HCT116 (cell line): ENCODE results near the gene PRKD2. TPM values are rescaled to one million over a fixed set of nuclear protein-coding genes. Genes with fewer than 3 reads are reported as not detected.

Experiments
- ATAC-seq: fragments of 200-7000 bp; cut with Tn5 transposase; 2 replicates; pipeline ENCODE4 v1.9.1; 2020; ENCODE audit warnings: mild to moderate bottlenecking, moderate library complexity
- BruUV-seq: library from RNA; stranded (reverse); fragments of 400-500 nt; replicated peaks from 2 replicates; lab custom pipeline; 2021; lab: Mats Ljungman, UMichigan
- CTCF ChIA-PET: fragments of 300-600 bp; sonication (Branson Sonifier 250); formaldehyde crosslinking; loops from one replicate; lab custom pipeline; 2021; ENCODE audit warnings: antibody characterized with exemption; lab: Charles Lee
- POLR2A ChIA-PET: fragments of 300-600, 350-600 bp; sonication (Branson Sonifier 250); formaldehyde crosslinking; loops from one replicate; lab custom pipeline; 2021; ENCODE audit warnings: antibody characterized with exemption; lab: Charles Lee
- RAD21 ChIA-PET, 2 experiments: fragments of 300-600 bp; sonication (Branson Sonifier 250); formaldehyde crosslinking; loops; one replicate each; lab custom pipeline; 2023; ENCODE audit warnings: low total read pairs in 2 of 2; ENCODE audit not compliant: uncharacterized antibody in 2 of 2, unreplicated experiment in 2 of 2, low non-redundant PET in 1 of 2; lab: Charles Lee
- DNase-seq: peaks from one replicate; pipeline ENCODE4 v3.0.0-alpha.2; 2010; ENCODE audit warnings: low read depth, low spot score
- H2AFZ ChIP-seq: fragments of 200-600 bp; shearing (Covaris generic), sonication (generic); 2 replicates; pipeline ENCODE4 v1.6.1; 2017; ENCODE audit warnings: low read depth, mixed run types, mixed read lengths, antibody characterized with exemption, low read length; ENCODE audit not compliant: poor library complexity, severe bottlenecking
- H3K27ac ChIP-seq: 2 replicates; pipeline ENCODE4 v1.5.1; 2012; ENCODE audit warnings: low read depth, low read length
- H3K27me3 ChIP-seq: fragments of 200-600 bp; sonication (generic); 2 replicates; pipeline ENCODE4 v1.6.1; 2016; ENCODE audit warnings: mixed run types, low read length, mixed read lengths; ENCODE audit not compliant: insufficient read depth
- H3K36me3 ChIP-seq, 2 experiments: fragments of 200-500 bp in 1 of 2; fragments of 200-600 bp in 1 of 2; sonication (Bioruptor generic) in 1 of 2; sonication (generic) in 1 of 2; 2 replicates each; pipeline versions ENCODE4 v1.5.1 to v1.6.1; 2014 to 2016; ENCODE audit warnings: low read length in 2 of 2, inconsistent platforms in 1 of 2, mixed read lengths in 1 of 2, mixed run types in 1 of 2; ENCODE audit not compliant: insufficient read depth in 2 of 2, control insufficient read depth in 1 of 2
- H3K4me1 ChIP-seq, 2 experiments: fragments of 200-600 bp in 1 of 2; sonication (generic) in 1 of 2; 2 replicates each; pipeline versions ENCODE4 v1.5.1 to v1.6.1; 2012 to 2017; ENCODE audit warnings: low read length in 2 of 2, inconsistent platforms in 1 of 2, mild to moderate bottlenecking in 1 of 2, mixed read lengths in 1 of 2, mixed run types in 1 of 2, moderate library complexity in 1 of 2; ENCODE audit not compliant: insufficient read depth in 2 of 2, control insufficient read depth in 1 of 2
- H3K4me2 ChIP-seq: fragments of 200-600 bp; sonication (generic); 2 replicates; pipeline ENCODE4 v1.6.1; 2017; ENCODE audit warnings: mixed run types, low read length, mixed read lengths
- H3K4me3 ChIP-seq, 2 experiments: fragments of 200-600 bp in 1 of 2; sonication (generic) in 1 of 2; replicated peaks in 1 of 2; 2 replicates each; pipeline ENCODE4 v1.5.1; 2011 to 2016; ENCODE audit warnings: low read length in 2 of 2, control low read depth in 1 of 2, low read depth in 1 of 2, mild to moderate bottlenecking in 1 of 2, mixed read lengths in 1 of 2, mixed run types in 1 of 2
- H3K79me2 ChIP-seq: fragments of 200-600 bp; sonication (generic); 2 replicates; pipeline ENCODE4 v1.6.1; 2017; ENCODE audit warnings: mild to moderate bottlenecking, mixed run types, low read length, moderate library complexity, mixed read lengths; ENCODE audit not compliant: insufficient read depth
- H3K9ac ChIP-seq: fragments of 200-600 bp; sonication (generic); 2 replicates; pipeline ENCODE4 v1.6.1; 2016; ENCODE audit warnings: low read length, mixed read lengths
- H3K9me2 ChIP-seq: fragments of 200-600 bp; sonication (generic), shearing (Covaris generic); 2 replicates; pipeline ENCODE4 v1.6.1; 2017; ENCODE audit warnings: mixed run types, mild to moderate bottlenecking, moderate library complexity; ENCODE audit not compliant: insufficient read depth
- H3K9me3 ChIP-seq, 2 experiments: fragments of 200-500 bp in 1 of 2; fragments of 200-600 bp in 1 of 2; sonication (Bioruptor generic) in 1 of 2; sonication (generic) in 1 of 2; 2 replicates each; pipeline ENCODE4 v1.6.1; 2014 to 2017; ENCODE audit warnings: low read length in 2 of 2, mixed read lengths in 2 of 2, inconsistent platforms in 1 of 2, low read depth in 1 of 2, mild to moderate bottlenecking in 1 of 2, mixed run types in 1 of 2, moderate library complexity in 1 of 2; ENCODE audit not compliant: control insufficient read depth in 1 of 2, insufficient read depth in 1 of 2
- H4K20me1 ChIP-seq: fragments of 200-600 bp; sonication (generic), shearing (Covaris generic); 2 replicates; pipeline ENCODE4 v1.6.1; 2017; ENCODE audit warnings: mixed run types, mild to moderate bottlenecking, moderate library complexity; ENCODE audit not compliant: insufficient read depth
- ATF3 ChIP-seq: IDR thresholded peaks from 2 replicates; pipeline ENCODE4 v1.6.1; 2012
- CTCF ChIP-seq, 3 experiments: fragments of 200-600 bp in 1 of 3; sonication (generic) in 1 of 3; IDR thresholded peaks in 2 of 3; conservative IDR thresholded peaks in 1 of 3; 2 replicates each; pipeline ENCODE4 v1.5.1; 2012 to 2017; ENCODE audit warnings: low read depth in 2 of 3, low read length in 2 of 3, antibody characterized with exemption in 1 of 3, borderline replicate concordance in 1 of 3, control low read depth in 1 of 3, mild to moderate bottlenecking in 1 of 3, mixed read lengths in 1 of 3, mixed run types in 1 of 3, moderate library complexity in 1 of 3; ENCODE audit not compliant: insufficient read depth in 1 of 3
- EZH2phosphoT487 ChIP-seq: fragments of 200-600 bp; IDR thresholded peaks from 2 replicates; pipeline ENCODE4 v1.6.1; 2018; ENCODE audit warnings: antibody characterized with exemption, borderline replicate concordance
- FOSL1 ChIP-seq: IDR thresholded peaks from 2 replicates; pipeline ENCODE4 v1.6.1; 2012; ENCODE audit warnings: low read depth
- JUND ChIP-seq: IDR thresholded peaks from 2 replicates; pipeline ENCODE4 v1.6.1; 2012
- POLR2A ChIP-seq: IDR thresholded peaks from 2 replicates; pipeline ENCODE4 v1.7.0; 2011; ENCODE audit warnings: borderline replicate concordance; ENCODE audit not compliant: insufficient read depth, insufficient read length; ENCODE audit errors: extremely low read depth
- RAD21 ChIP-seq: IDR thresholded peaks from 2 replicates; pipeline ENCODE4 v1.6.1; 2012; ENCODE audit warnings: low read depth, mild to moderate bottlenecking
- SP1 ChIP-seq: IDR thresholded peaks from 2 replicates; pipeline ENCODE4 v1.6.1; 2012; ENCODE audit warnings: low read depth
- SRF ChIP-seq: IDR thresholded peaks from 2 replicates; pipeline ENCODE4 v1.6.1; 2012; ENCODE audit warnings: low read depth
- TCF7L2 ChIP-seq: IDR thresholded peaks from 2 replicates; pipeline ENCODE4 v1.7.0; 2011; ENCODE audit warnings: borderline replicate concordance, inconsistent platforms; ENCODE audit not compliant: insufficient read depth, insufficient read length; ENCODE audit errors: extremely low read depth
- ZBTB33 ChIP-seq: IDR thresholded peaks from 2 replicates; pipeline ENCODE4 v1.6.1; 2011; ENCODE audit warnings: mild to moderate bottlenecking, low read length, moderate library complexity; ENCODE audit not compliant: insufficient replicate concordance; ENCODE audit errors: extremely low read depth
- ZNF274 ChIP-seq: fragments of 200-500 bp; sonication (Bioruptor generic); IDR thresholded peaks from 2 replicates; pipeline ENCODE4 v1.6.1; 2014; ENCODE audit warnings: mild to moderate bottlenecking, low read depth, low read length, inconsistent platforms
- intact Hi-C: fragments of 100-400 bp; cut with micrococcal nuclease; formaldehyde crosslinking; loops from 2 replicates; pipeline ENCODE4 v1.10.0; 2022
- total RNA-seq: library from RNA; stranded (reverse); gene quantifications from one replicate; pipeline ENCODE4 v1.2.1, GENCODE V29; 2021; ENCODE audit not compliant: unreplicated experiment

PRKD2 gene
- total RNA-seq, 1 experiment from 2014 or later: 73.5 TPM

- TF ChIP-seq RAD21 (no peak), SP1 (no peak), ZNF274 (no peak), ZBTB33 (no peak), CTCF (IDR thresholded peaks at IDR 0.05 in 2 of 3, conservative IDR thresholded peaks at IDR 0.05 in 1 of 3; ENCODE audit: borderline replicate concordance in 1 of 3, insufficient read depth in 1 of 3, low read depth in 2 of 3, low read length in 2 of 3) (no peak), ATF3 (no peak), JUND (no peak), POLR2A (no peak), FOSL1 (no peak), TCF7L2 (no peak), SRF (no peak), EZH2phosphoT487 (no peak)
- no peaks in the 10 kb centered on the region for H3K9me2 ChIP-seq
- RAD21 ChIA-PET: no interaction called here
- no peak overlapping the region for H3K27ac ChIP-seq
- H3K27me3 ChIP-seq: no peaks in the 10 kb centered on the region
- peaks cover 0 to 3% of the 10 kb centered on the region in 2 experiments; a peak in 1 of 4 replicates for H3K36me3 ChIP-seq
- no peaks in the 10 kb centered on the region for H4K20me1 ChIP-seq
- ATAC-seq: no peak
- no TSS peak for BruUV-seq
- H3K4me3 ChIP-seq: no peak overlapping the region
- DNase-seq: no peak
- intact Hi-C loops: no loop called here
- CTCF ChIA-PET: no interaction called here
- POLR2A ChIA-PET: no interaction called here
- no peak overlapping the region for H2AFZ ChIP-seq
- H3K79me2 ChIP-seq: no peaks in the 10 kb centered on the region
- no peaks in the 10 kb centered on the region for H3K9me3 ChIP-seq
- H3K9ac ChIP-seq: no peak overlapping the region
- no peaks in the 10 kb centered on the region for H3K4me1 ChIP-seq
- no peak overlapping the region for H3K4me2 ChIP-seq
These were observed 48.3 kb downstream of the PRKD2 start for GRCh38 chr19:46668662-46669061.
